ACC112 (cell line): ENCODE results near the gene WDR6.
"Not testable (repeated sequence)": the region's sequence is repeated elsewhere in the genome, so short reads cannot be mapped to it uniquely, and the experiment has no call there.

Experiments used
- H2AFZ ChIP-seq: fragments of 200-600 bp; sonication (generic); one replicate; pipeline ENCODE4 v1.6.0; 2017; ENCODE audit warnings: antibody characterized with exemption, low read length; ENCODE audit not compliant: unreplicated experiment
- H3K27ac ChIP-seq: fragments of 200-600 bp; sonication (generic); 2 replicates; pipeline ENCODE4 v1.5.1; 2014; ENCODE audit warnings: low read depth, mild to moderate bottlenecking, antibody characterized with exemption, low read length, moderate library complexity
- H3K27me3 ChIP-seq: fragments of 200-600 bp; sonication (generic); 2 replicates; pipeline ENCODE4 v1.6.1; 2014; ENCODE audit warnings: mild to moderate bottlenecking, antibody characterized with exemption, low read length, moderate library complexity, mixed read lengths; ENCODE audit not compliant: insufficient read depth
- H3K36me3 ChIP-seq: fragments of 200-600 bp; sonication (generic); 2 replicates; pipeline ENCODE4 v1.6.1; 2016; ENCODE audit warnings: mild to moderate bottlenecking, antibody characterized with exemption, low read length, moderate library complexity, mixed read lengths; ENCODE audit not compliant: insufficient read depth
- H3K4me1 ChIP-seq: fragments of 200-600 bp; sonication (generic); one replicate; pipeline ENCODE4 v1.6.1; 2016; ENCODE audit warnings: low read length, mixed read lengths; ENCODE audit not compliant: insufficient read depth, unreplicated experiment, control insufficient read depth
- H3K4me3 ChIP-seq: fragments of 200-600 bp; sonication (generic); 2 replicates; pipeline ENCODE4 v1.5.1; 2014; ENCODE audit warnings: mild to moderate bottlenecking, low read depth, low read length
- H3K79me2 ChIP-seq: fragments of 200-600 bp; sonication (generic); one replicate; pipeline ENCODE4 v1.6.0; 2016; ENCODE audit warnings: low read length; ENCODE audit not compliant: control insufficient read depth, unreplicated experiment, insufficient read depth

Gene WDR6

GRCh38 chr3:49005998-49006397, 1.2 kb upstream of the WDR6 start:
- H2AFZ ChIP-seq, result peak overlapping the region; percentile 90
- no peaks in the 10 kb centered on the region for H3K36me3 ChIP-seq
- H3K4me3 ChIP-seq, result peak overlapping the region; percentile 95
- H3K27me3 ChIP-seq, result no peaks in the 10 kb centered on the region
- peak overlapping the region; percentile 85; the same call in 1 of the 2 replicates for H3K27ac ChIP-seq
- H3K4me1 ChIP-seq, result peaks cover 15% of the 10 kb centered on the region
- peaks cover 18% of the 10 kb centered on the region for H3K79me2 ChIP-seq

DNA sequence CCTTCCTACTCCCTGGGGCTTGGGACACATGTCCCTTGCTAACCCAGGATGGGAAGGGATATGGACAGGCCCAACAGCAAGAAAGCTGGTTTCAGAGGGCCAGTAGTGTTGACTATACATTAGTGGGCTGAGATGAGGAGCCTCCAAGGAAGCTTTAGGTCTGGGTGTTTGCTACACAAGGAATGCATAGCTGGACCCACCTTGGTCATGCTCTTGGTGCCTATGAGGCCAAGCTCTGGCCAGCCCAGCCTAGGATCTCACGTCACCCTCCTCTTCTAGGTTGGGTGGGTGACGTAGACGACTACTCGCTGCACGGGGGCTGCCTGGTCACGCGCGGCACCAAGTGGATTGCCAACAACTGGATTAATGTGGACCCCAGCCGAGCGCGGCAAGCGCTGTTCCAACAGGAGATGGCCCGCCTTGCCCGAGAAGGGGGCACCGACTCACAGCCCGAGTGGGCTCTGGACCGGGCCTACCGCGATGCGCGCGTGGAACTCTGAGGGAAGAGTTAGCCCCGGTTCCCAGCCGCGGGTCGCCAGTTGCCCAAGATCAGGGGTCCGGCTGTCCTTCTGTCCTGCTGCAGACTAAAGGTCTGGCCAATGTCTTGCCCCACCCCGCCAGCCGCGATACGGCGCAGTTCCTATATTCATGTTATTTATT, 653 bp upstream of the WDR6 start:
- Histone ChIP-seq H3K27ac (peak overlapping the region; percentile 85), H3K27me3 (no peaks in the 10 kb centered on the region), H3K36me3 (no peaks in the 10 kb centered on the region), H2AFZ (peak overlapping the region; percentile 90), H3K79me2 (peaks cover 19% of the 10 kb centered on the region), H3K4me3 (peak overlapping the region; percentile 95), H3K4me1 (peaks cover 15% of the 10 kb centered on the region)

DNA sequence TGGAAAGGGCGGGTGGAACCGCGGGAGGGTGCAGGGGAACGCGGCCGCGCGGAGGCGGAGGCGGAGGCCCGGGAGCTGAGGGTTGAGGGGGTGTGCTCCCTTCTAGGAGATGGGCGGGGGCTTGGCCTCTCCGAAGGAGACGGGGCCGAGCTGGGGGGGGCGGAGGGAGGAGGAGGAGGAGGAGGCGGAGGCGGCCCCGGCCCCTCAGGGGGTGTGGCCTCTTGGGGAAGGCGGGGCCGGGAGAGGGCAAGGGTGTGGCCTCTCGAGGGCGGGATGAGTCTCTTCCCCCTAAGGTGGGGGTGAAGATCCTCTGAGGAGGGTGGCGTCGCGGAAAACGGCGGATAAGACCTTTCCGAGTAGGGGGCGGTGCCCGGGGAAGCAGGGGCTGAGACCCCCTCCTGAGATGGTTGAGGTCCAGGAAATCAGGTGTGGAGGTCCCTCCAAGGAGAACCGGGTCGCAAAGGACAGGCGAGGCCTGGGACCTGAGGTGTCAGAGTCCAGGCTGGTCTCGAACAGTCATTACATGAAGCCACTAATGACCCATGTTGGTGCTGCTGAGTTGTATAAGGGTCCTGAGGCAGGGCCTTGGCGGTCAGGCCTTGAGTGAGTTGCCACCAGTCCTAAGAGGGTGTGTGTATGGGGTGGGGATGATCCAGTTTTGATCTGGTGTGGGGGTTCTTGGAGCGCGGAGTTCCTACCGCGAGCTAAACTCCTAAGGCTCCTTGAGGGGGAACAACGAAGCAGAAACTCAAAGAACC, 759 bp downstream of the WDR6 start:
- Histone ChIP-seq H2AFZ (peak overlapping the region; percentile 63), H3K27ac (peak overlapping the region; percentile 85), H3K27me3 (no peaks in the 10 kb centered on the region), H3K79me2 (peaks cover 29% of the 10 kb centered on the region), H3K36me3 (no peaks in the 10 kb centered on the region), H3K4me3 (peak overlapping the region; percentile 95), H3K4me1 (peaks cover 15% of the 10 kb centered on the region)

DNA sequence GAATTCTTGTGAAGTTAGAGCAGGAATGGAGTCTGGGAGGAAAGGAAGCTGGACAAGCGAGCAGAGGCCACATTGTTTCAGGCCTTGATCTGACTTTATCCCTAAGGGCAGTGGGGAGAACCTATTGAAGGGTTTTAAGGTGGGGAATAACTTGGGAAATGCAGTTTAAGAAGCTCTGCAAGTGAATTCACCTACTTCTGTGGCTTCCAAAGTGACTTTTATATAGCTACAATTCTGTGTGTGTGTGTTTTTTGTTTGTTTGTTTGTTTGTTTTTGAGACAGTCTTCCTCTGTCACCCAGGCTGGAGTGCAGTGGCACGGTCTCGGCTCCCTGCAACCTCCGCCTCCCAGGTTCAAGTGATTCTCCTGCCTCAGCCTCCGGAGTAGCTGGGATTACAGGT, 1.4 kb downstream of the WDR6 start:
- Histone ChIP-seq H3K4me3 (peak overlapping the region; percentile 95), H3K4me1 (peaks cover 15% of the 10 kb centered on the region), H3K79me2 (peaks cover 29% of the 10 kb centered on the region)
- not testable (repeated sequence) for H2AFZ ChIP-seq, H3K27me3 ChIP-seq, H3K36me3 ChIP-seq, H3K27ac ChIP-seq

DNA sequence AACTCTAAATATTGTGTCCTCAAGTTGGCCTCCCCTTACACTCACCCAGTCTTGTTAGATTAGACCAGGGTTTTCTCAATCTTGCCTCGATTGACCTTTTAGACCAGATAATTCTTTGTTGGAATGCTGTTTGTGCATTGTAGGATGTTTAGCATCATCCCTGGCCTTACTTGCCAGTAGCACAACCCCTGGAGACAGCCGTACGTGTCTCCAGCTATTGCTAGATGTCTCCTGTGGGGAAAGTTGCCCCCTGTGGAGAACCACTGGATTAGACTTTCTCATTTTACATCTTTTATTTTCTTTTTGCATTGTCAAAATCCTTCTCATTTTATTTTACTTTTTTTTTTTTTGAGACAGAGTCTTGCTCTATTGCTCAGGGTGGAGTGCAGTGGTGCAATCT, 2.2 kb downstream of the WDR6 start:
- Histone ChIP-seq H3K4me3 (no peak overlapping the region), H2AFZ (no peak overlapping the region), H3K27ac (no peak overlapping the region), H3K27me3 (no peaks in the 10 kb centered on the region), H3K4me1 (peaks cover 15% of the 10 kb centered on the region), H3K79me2 (peaks cover 29% of the 10 kb centered on the region), H3K36me3 (no peaks in the 10 kb centered on the region)

DNA sequence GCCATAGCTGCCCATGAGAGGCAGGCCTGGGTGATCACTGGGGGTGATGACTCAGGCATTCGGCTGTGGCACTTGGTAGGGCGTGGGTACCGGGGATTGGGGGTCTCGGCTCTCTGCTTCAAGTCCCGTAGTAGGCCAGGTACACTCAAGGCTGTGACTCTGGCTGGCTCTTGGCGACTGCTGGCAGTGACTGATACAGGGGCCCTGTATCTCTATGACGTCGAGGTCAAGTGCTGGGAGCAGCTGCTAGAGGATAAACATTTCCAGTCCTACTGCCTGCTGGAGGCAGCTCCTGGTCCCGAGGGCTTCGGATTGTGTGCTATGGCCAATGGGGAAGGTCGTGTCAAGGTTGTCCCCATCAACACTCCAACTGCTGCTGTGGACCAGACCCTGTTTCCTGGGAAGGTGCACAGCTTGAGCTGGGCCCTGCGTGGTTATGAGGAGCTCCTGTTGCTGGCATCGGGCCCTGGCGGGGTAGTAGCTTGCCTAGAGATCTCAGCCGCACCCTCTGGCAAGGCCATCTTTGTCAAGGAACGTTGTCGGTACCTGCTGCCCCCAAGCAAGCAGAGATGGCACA, 5.3 kb downstream of the WDR6 start:
- peaks cover 29% of the 10 kb centered on the region for H3K79me2 ChIP-seq
- no peaks in the 10 kb centered on the region for H3K27me3 ChIP-seq
- H3K27ac ChIP-seq, result no peak overlapping the region
- H3K4me3 ChIP-seq, result no peak overlapping the region
- H3K4me1 ChIP-seq, result peaks cover 9% of the 10 kb centered on the region
- no peaks in the 10 kb centered on the region for H3K36me3 ChIP-seq
- no peak overlapping the region for H2AFZ ChIP-seq

DNA sequence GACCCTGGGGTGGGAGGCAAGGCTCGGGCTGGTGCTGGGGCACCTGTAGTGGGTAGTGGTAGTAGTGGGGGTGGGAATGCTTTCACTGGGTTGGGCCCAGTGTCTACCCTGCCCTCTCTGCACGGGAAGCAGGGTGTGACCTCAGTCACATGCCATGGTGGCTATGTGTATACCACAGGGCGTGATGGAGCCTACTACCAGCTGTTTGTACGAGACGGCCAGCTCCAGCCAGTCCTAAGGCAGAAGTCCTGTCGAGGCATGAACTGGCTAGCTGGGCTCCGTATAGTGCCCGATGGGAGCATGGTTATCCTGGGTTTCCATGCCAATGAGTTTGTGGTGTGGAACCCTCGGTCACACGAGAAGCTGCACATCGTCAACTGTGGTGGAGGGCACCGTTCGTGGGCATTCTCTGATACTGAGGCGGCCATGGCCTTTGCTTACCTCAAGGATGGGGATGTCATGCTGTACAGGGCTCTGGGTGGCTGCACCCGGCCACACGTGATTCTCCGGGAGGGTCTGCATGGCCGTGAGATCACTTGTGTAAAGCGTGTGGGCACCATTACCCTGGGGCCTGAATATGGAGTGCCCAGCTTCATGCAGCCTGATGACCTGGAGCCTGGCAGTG, 6.0 kb downstream of the WDR6 start:
- no peak overlapping the region for H3K27ac ChIP-seq
- no peaks in the 10 kb centered on the region for H3K36me3 ChIP-seq
- H3K4me1 ChIP-seq, result peaks cover 10% of the 10 kb centered on the region
- H2AFZ ChIP-seq, result no peak overlapping the region
- H3K27me3 ChIP-seq, result no peaks in the 10 kb centered on the region
- H3K4me3 ChIP-seq, result no peak overlapping the region
- H3K79me2 ChIP-seq, result peaks cover 25% of the 10 kb centered on the region

DNA sequence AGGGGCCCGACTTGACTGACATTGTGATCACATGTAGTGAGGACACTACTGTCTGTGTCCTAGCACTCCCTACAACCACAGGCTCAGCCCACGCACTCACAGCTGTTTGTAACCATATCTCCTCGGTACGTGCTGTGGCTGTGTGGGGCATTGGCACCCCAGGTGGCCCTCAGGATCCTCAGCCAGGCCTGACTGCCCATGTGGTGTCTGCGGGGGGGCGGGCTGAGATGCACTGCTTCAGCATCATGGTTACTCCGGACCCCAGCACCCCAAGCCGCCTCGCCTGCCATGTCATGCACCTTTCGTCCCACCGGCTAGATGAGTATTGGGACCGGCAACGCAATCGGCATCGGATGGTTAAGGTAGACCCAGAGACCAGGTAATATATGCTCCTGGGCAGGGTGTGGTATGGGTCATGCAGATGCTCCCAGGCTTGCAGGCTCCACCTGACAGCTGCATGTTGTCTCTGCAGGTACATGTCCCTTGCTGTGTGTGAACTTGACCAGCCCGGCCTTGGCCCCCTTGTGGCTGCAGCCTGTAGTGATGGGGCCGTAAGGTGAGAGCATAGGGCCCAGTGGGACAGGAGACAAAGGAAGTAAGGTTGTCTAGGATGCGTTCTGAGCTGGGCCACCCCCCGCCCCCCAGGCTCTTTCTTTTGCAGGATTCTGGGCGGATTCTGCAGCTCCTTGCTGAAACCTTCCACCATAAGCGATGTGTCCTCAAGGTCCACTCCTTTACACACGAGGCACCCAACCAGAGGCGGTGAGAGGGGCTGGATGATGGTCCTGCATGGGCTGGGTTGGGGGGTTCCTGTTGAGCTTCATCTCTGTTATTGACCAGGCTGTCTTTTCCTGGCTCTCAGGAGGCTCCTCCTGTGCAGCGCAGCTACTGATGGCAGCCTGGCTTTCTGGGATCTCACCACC, 6.8 kb downstream of the WDR6 start:
- peaks cover 4% of the 10 kb centered on the region for H3K4me1 ChIP-seq
- no peak overlapping the region for H2AFZ ChIP-seq
- no peak overlapping the region for H3K4me3 ChIP-seq
- H3K36me3 ChIP-seq, result no peaks in the 10 kb centered on the region
- no peaks in the 10 kb centered on the region for H3K27me3 ChIP-seq
- H3K79me2 ChIP-seq, result peaks cover 17% of the 10 kb centered on the region
- no peak overlapping the region for H3K27ac ChIP-seq

DNA sequence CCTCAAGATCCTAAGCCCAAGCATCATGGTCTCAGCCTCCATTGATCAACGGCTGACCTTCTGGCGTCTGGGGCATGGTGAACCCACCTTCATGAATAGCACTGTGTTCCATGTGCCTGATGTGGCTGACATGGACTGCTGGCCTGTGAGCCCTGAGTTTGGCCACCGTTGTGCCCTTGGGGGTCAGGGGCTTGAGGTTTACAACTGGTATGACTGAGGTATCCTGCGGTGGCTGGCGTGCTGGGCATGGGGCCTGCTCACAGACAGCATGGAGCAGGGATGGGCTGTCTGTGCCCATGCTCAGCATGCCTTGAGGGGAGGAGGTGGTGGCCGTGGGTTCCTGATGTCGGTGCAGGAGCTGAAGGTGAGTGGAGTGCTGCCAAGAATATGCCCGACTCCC, 7.9 kb downstream of the WDR6 start:
- no peaks in the 10 kb centered on the region for H3K36me3 ChIP-seq
- H3K27ac ChIP-seq, result no peak overlapping the region
- H2AFZ ChIP-seq, result no peak overlapping the region
- H3K4me1 ChIP-seq, result peaks cover 11% of the 10 kb centered on the region
- peaks cover 13% of the 10 kb centered on the region for H3K79me2 ChIP-seq
- H3K4me3 ChIP-seq, result no peak overlapping the region
- H3K27me3 ChIP-seq, result no peaks in the 10 kb centered on the region

GRCh38 chr3:49015765-49016164, 8.6 kb downstream of the WDR6 start:
- Histone ChIP-seq H3K27ac (no peak overlapping the region), H3K4me3 (no peak overlapping the region), H3K36me3 (no peaks in the 10 kb centered on the region), H3K4me1 (peaks cover 13% of the 10 kb centered on the region), H3K79me2 (peaks cover 20% of the 10 kb centered on the region), H2AFZ (no peak overlapping the region), H3K27me3 (no peaks in the 10 kb centered on the region)
